ENCODE measurements around the gene BTN3A1. TPM values are rescaled to one million over a fixed set of nuclear protein-coding genes. Genes with fewer than 3 reads are reported as not detected.
"Not testable (repeated sequence)": the region's sequence is repeated elsewhere in the genome, so short reads cannot be mapped to it uniquely, and the experiment has no call there.

The BTN3A1 gene
- total RNA-seq, 2 experiments from 2014 or later: 100 to 103 TPM

GRCh38 chr6:26363882-26364701, 38.0 kb upstream of the BTN3A1 start:
- H3K27me3 Mint-ChIP-seq: no peaks in the 10 kb centered on the region
- H3K4me1 Mint-ChIP-seq: peaks cover 57% of the 10 kb centered on the region
- DNase-seq: no peak
- ChIA-PET POLR2A (interaction anchor here (1.2 to 3.0 kb wide), 5 partner anchors 110 to 207 kb away, joined by 3 to 15 read pairs (median 5); partner anchors contain the start of gene HMGN4), CTCF (interaction anchor here (0.7 to 1.0 kb wide), 2 partner anchors 42 to 232 kb away, joined by 3 read pairs; no protein-coding TSS in a partner anchor)
- no peaks in the 10 kb centered on the region for H3K9me3 Mint-ChIP-seq
- H3K27ac Mint-ChIP-seq: no peak overlapping the region
- H3K36me3 Mint-ChIP-seq (ENCODE audit: low read depth): peaks cover 19% of the 10 kb centered on the region
- H3K4me3 Mint-ChIP-seq: no peak overlapping the region

GRCh38 chr6:26365633-26365995, 36.5 kb upstream of the BTN3A1 start:
- Mint-ChIP-seq H3K27ac (no peak overlapping the region), H3K9me3 (no peaks in the 10 kb centered on the region), H3K4me1 (peaks cover 63% of the 10 kb centered on the region), H3K36me3 (ENCODE audit: low read depth) (peaks cover 33% of the 10 kb centered on the region), H3K4me3 (peak overlapping the region; percentile 72), H3K27me3 (no peaks in the 10 kb centered on the region)
- ChIA-PET CTCF (no interaction called here), POLR2A (no interaction called here)
- no peak for DNase-seq

GRCh38 chr6:26366504-26366903, 35.6 kb upstream of the BTN3A1 start:
- CTCF ChIA-PET: interaction anchor here (0.6 to 1.2 kb wide), 3 partner anchors 8 to 229 kb away, joined by 3 to 7 read pairs (median 4); no protein-coding TSS in a partner anchor
- peaks cover 57% of the 10 kb centered on the region for H3K4me1 Mint-ChIP-seq
- POLR2A ChIA-PET: interaction anchor here (0.9 to 1.5 kb wide), 4 partner anchors 9 to 152 kb away, joined by 3 to 5 read pairs (median 4); partner anchors contain the start of gene BTN2A2
- no peaks in the 10 kb centered on the region for H3K27me3 Mint-ChIP-seq
- H3K9me3 Mint-ChIP-seq: no peaks in the 10 kb centered on the region
- H3K36me3 Mint-ChIP-seq (ENCODE audit: low read depth): peaks cover 40% of the 10 kb centered on the region
- H3K27ac Mint-ChIP-seq: peak overlapping the region; percentile 44
- no peak for DNase-seq
- H3K4me3 Mint-ChIP-seq: peak overlapping the region; percentile 72

- H3K4me1 Mint-ChIP-seq: peaks cover 54% of the 10 kb centered on the region
- peak overlapping the region; percentile 24 for H3K27ac Mint-ChIP-seq
- ChIA-PET CTCF (interaction anchor here (0.6 to 1.2 kb wide), 3 partner anchors 9 to 228 kb away, joined by 3 to 7 read pairs (median 4); no protein-coding TSS in a partner anchor), POLR2A (interaction anchor here (0.9 to 1.5 kb wide), 3 partner anchors 9 to 116 kb away, joined by 3 to 5 read pairs (median 4); partner anchors contain the start of gene BTN2A2)
- no peaks in the 10 kb centered on the region for H3K27me3 Mint-ChIP-seq
- peak overlapping the region; percentile 69 for H3K4me3 Mint-ChIP-seq
- H3K36me3 Mint-ChIP-seq (ENCODE audit: low read depth): peaks cover 45% of the 10 kb centered on the region
- DNase-seq: no peak
- H3K9me3 Mint-ChIP-seq: no peaks in the 10 kb centered on the region
Measured at GRCh38 chr6:26367114-26367513, 35.0 kb upstream of the BTN3A1 start.

GRCh38 chr6:26371813-26372212, 30.3 kb upstream of the BTN3A1 start:
- H3K4me1 Mint-ChIP-seq: peaks cover 40% of the 10 kb centered on the region
- H3K27ac Mint-ChIP-seq, H3K27me3 Mint-ChIP-seq, H3K9me3 Mint-ChIP-seq, H3K4me3 Mint-ChIP-seq, DNase-seq, CTCF ChIA-PET: not testable (repeated sequence)
- peaks cover 83% of the 10 kb centered on the region for H3K36me3 Mint-ChIP-seq (ENCODE audit: low read depth)
- POLR2A ChIA-PET: interaction anchor here (0.8 to 0.9 kb wide), 2 partner anchors 11 to 16 kb away, joined by 3 to 4 read pairs; partner anchors contain the start of gene BTN2A2

- ChIA-PET CTCF (no interaction called here), POLR2A (interaction anchor here (0.8 kb wide), 1 partner anchor 17 kb away, joined by 3 read pairs; no protein-coding TSS in a partner anchor)
- Mint-ChIP-seq H3K4me3 (no peak overlapping the region), H3K36me3 (ENCODE audit: low read depth) (peaks cover 84% of the 10 kb centered on the region), H3K4me1 (peaks cover 33% of the 10 kb centered on the region), H3K27me3 (no peaks in the 10 kb centered on the region), H3K9me3 (no peaks in the 10 kb centered on the region), H3K27ac (no peak overlapping the region)
- DNase-seq: no peak
Measured at GRCh38 chr6:26372308-26373144, 29.5 kb upstream of the BTN3A1 start.

- CTCF ChIA-PET: interaction anchor here (0.7 to 1.3 kb wide), 2 partner anchors 9 to 34 kb away, joined by 3 to 4 read pairs; no protein-coding TSS in a partner anchor
- POLR2A ChIA-PET: interaction anchor here (1.2 kb wide), 1 partner anchor 8 kb away, joined by 3 read pairs; no protein-coding TSS in a partner anchor
- peaks cover 64% of the 10 kb centered on the region for H3K36me3 Mint-ChIP-seq (ENCODE audit: low read depth)
Measured at GRCh38 chr6:26375270-26375669, 26.8 kb upstream of the BTN3A1 start.

GRCh38 chr6:26377719-26378118, 24.4 kb upstream of the BTN3A1 start:
- Mint-ChIP-seq H3K4me1 (peaks cover 20% of the 10 kb centered on the region), H3K36me3 (ENCODE audit: low read depth) (peaks cover 48% of the 10 kb centered on the region), H3K9me3 (no peaks in the 10 kb centered on the region), H3K4me3 (no peak overlapping the region), H3K27me3 (no peaks in the 10 kb centered on the region), H3K27ac (no peak overlapping the region)
- POLR2A ChIA-PET: interaction anchor here (1.0 kb wide), 1 partner anchor 12 kb away, joined by 4 read pairs; no protein-coding TSS in a partner anchor
- no peak for DNase-seq
- CTCF ChIA-PET: no interaction called here

More at GRCh38 chr6:26375270-26375669, 26.8 kb upstream of the BTN3A1 start:
- peaks cover 19% of the 10 kb centered on the region for H3K4me1 Mint-ChIP-seq
- no peak overlapping the region for H3K27ac Mint-ChIP-seq
- no peaks in the 10 kb centered on the region for H3K9me3 Mint-ChIP-seq
- no peak overlapping the region for H3K4me3 Mint-ChIP-seq
- DNase-seq: no peak
- no peaks in the 10 kb centered on the region for H3K27me3 Mint-ChIP-seq

GRCh38 chr6:26378143-26378542, 23.9 kb upstream of the BTN3A1 start:
- H3K27ac Mint-ChIP-seq, DNase-seq, H3K9me3 Mint-ChIP-seq, CTCF ChIA-PET, H3K4me3 Mint-ChIP-seq, H3K27me3 Mint-ChIP-seq: not testable (repeated sequence)
- peaks cover 24% of the 10 kb centered on the region for H3K4me1 Mint-ChIP-seq
- peaks cover 46% of the 10 kb centered on the region for H3K36me3 Mint-ChIP-seq (ENCODE audit: low read depth)
- POLR2A ChIA-PET: interaction anchor here (1.0 kb wide), 1 partner anchor 12 kb away, joined by 4 read pairs; no protein-coding TSS in a partner anchor

- H3K27me3 Mint-ChIP-seq: no peaks in the 10 kb centered on the region
- H3K27ac Mint-ChIP-seq: no peak overlapping the region
- H3K4me3 Mint-ChIP-seq: no peak overlapping the region
- no peak for DNase-seq
- H3K9me3 Mint-ChIP-seq: no peaks in the 10 kb centered on the region
- ChIA-PET CTCF (interaction anchor here (0.6 kb wide), 1 partner anchor 1243 kb away, joined by 4 read pairs; no protein-coding TSS in a partner anchor), POLR2A (interaction anchor here (1.5 kb wide), 1 partner anchor 47 kb away, joined by 3 read pairs; no protein-coding TSS in a partner anchor)
- H3K4me1 Mint-ChIP-seq: peaks cover 30% of the 10 kb centered on the region
- H3K36me3 Mint-ChIP-seq (ENCODE audit: low read depth): peaks cover 37% of the 10 kb centered on the region
Measured at GRCh38 chr6:26379292-26379691, 22.8 kb upstream of the BTN3A1 start.

- ChIA-PET POLR2A (interaction anchor here (0.9 to 1.5 kb wide), 2 partner anchors 23 to 46 kb away, joined by 3 read pairs; no protein-coding TSS in a partner anchor), CTCF (interaction anchor here (0.6 kb wide), 1 partner anchor 1243 kb away, joined by 4 read pairs; no protein-coding TSS in a partner anchor)
- peaks cover 31% of the 10 kb centered on the region for H3K4me1 Mint-ChIP-seq
- H3K27me3 Mint-ChIP-seq: no peaks in the 10 kb centered on the region
- DNase-seq: no peak
- H3K27ac Mint-ChIP-seq: no peak overlapping the region
- H3K36me3 Mint-ChIP-seq (ENCODE audit: low read depth): peaks cover 34% of the 10 kb centered on the region
- H3K4me3 Mint-ChIP-seq: no peak overlapping the region
- H3K9me3 Mint-ChIP-seq: no peaks in the 10 kb centered on the region
Measured at GRCh38 chr6:26379740-26380139, 22.3 kb upstream of the BTN3A1 start.

- H3K4me3 Mint-ChIP-seq: no peak overlapping the region
- ChIA-PET POLR2A (interaction anchor here (0.9 to 1.5 kb wide), 2 partner anchors 23 to 46 kb away, joined by 3 read pairs; no protein-coding TSS in a partner anchor), CTCF (no interaction called here)
- H3K4me1 Mint-ChIP-seq: peaks cover 34% of the 10 kb centered on the region
- no peaks in the 10 kb centered on the region for H3K9me3 Mint-ChIP-seq
- no peak overlapping the region for H3K27ac Mint-ChIP-seq
- DNase-seq: no peak
- H3K36me3 Mint-ChIP-seq (ENCODE audit: low read depth): peaks cover 32% of the 10 kb centered on the region
- H3K27me3 Mint-ChIP-seq: no peaks in the 10 kb centered on the region
Measured at GRCh38 chr6:26380256-26380655, 21.8 kb upstream of the BTN3A1 start.

Measured in activated CD4-positive, alpha-beta memory T cell treated with anti-CD3 and anti-CD28 coated beads, Interleukin-2, amount 10 ng/mL, durations not matched to agents 7 days and 5 days (primary cell).